Upper lobe of left lung (tissue), 6 donors: ENCODE measurements around the gene SLC6A19. TPM values are rescaled to one million over a fixed set of nuclear protein-coding genes. Genes with fewer than 3 reads are reported as not detected.

Source experiments
- ATAC-seq, 2 donors: fragments of 200-7000 bp; cut with Tn5 transposase; one replicate each; pipeline ENCODE4 v1.9.1; 2022; ENCODE audit warnings: mild to moderate bottlenecking in 2 of 2, moderate library complexity in 2 of 2; ENCODE audit not compliant: low FRiP score in 2 of 2
- DNase-seq, 2 donors: peaks; one replicate each; pipeline ENCODE4 v3.0.0-alpha.2; 2019 to 2020
- H3K27ac ChIP-seq, 4 donors: fragments of 200-600 bp; sonication (generic); one replicate each; pipeline ENCODE4 v1.5.1; 2016 to 2019
- H3K27me3 ChIP-seq, 4 donors: fragments of 200-600 bp; sonication (generic); one replicate each; pipeline ENCODE4 v1.5.1; 2017 to 2019
- H3K36me3 ChIP-seq, 4 donors: fragments of 200-600 bp; sonication (generic); one replicate each; pipeline ENCODE4 v1.5.1; 2016 to 2019
- H3K4me1 ChIP-seq, 4 donors: fragments of 200-600 bp; sonication (generic); one replicate each; pipeline ENCODE4 v1.5.1; 2018 to 2019
- H3K4me3 ChIP-seq, 4 donors: fragments of 200-600 bp; sonication (generic); one replicate each; pipeline ENCODE4 v1.5.1; 2017 to 2019; ENCODE audit warnings: mild to moderate bottlenecking in 2 of 4, moderate library complexity in 1 of 4
- H3K9me3 ChIP-seq, 4 donors: fragments of 200-600 bp; sonication (generic); one replicate each; pipeline ENCODE4 v1.5.1; 2018 to 2019
- CTCF ChIP-seq, 6 experiments: fragments of 450-650 bp in 4 of 6; fragments of 200-600 bp in 2 of 6; sonication (generic) in 2 of 6; IDR thresholded peaks; one replicate each; pipeline ENCODE4 v1.5.1; 2016 to 2019; ENCODE audit warnings: antibody characterized with exemption in 6 of 6
- EP300 ChIP-seq, 4 donors: sonication (generic); formaldehyde crosslinking; IDR thresholded peaks; one replicate each; pipeline ENCODE4 v1.5.1; 2017; ENCODE audit warnings: antibody characterized with exemption in 4 of 4, control low read depth in 2 of 4
- POLR2A ChIP-seq, 4 donors: fragments of 450-650 bp; IDR thresholded peaks; one replicate each; pipeline ENCODE4 v1.5.1; 2016 to 2017; ENCODE audit warnings: antibody characterized with exemption in 4 of 4, mild to moderate bottlenecking in 2 of 4
- POLR2AphosphoS5 ChIP-seq, 2 donors: sonication (generic); formaldehyde crosslinking; IDR thresholded peaks; one replicate each; pipeline ENCODE4 v1.5.1; 2017; ENCODE audit warnings: antibody characterized with exemption in 2 of 2
- WGBS, 2 donors: methylation state at CpG; one replicate each; pipeline ENCODE4 v1.1.5; 2017 to 2018; 5-methylcytosine and 5-hydroxymethylcytosine counted together
- total RNA-seq, 6 donors: library from RNA; depleted of rRNA in 4 of 6; stranded (reverse); fragments of >200 nt in 4 of 6; gene quantifications; one replicate each; pipeline versions ENCODE4 v1.1.0 to v1.2.1, GENCODE V29; 2016 to 2021
- donor health status: DM: no; HTN: no; CAD: no; lungs with moderate emphysema.
- donor health status: DM: no; HTN: yes; CAD: no; lungs with severe emphysema.

Gene SLC6A19
- total RNA-seq, 6 donors from 2014 or later: 0.03 to 0.06 TPM; not detected in 4

DNA sequence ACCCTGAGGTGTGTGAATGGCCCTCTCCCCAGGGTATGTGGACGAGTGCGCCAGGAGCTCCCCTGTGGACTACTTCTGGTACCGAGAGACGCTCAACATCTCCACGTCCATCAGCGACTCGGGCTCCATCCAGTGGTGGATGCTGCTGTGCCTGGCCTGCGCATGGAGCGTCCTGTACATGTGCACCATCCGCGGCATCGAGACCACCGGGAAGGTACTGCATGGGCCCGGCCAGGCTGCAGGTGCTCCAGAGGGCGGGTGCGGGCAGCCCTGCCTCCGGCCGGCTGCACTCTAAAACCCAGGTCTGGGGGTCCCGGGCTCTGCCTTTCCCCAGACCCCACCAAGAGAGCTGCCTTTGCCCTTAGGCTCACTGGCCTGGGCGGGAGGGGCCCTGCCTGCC is 10.9 kb downstream of the SLC6A19 start:
- Histone ChIP-seq H3K27ac (no peak overlapping the region), H3K4me1 (no peaks in the 10 kb centered on the region), H3K36me3 (no peaks in the 10 kb centered on the region), H3K9me3 (no peaks in the 10 kb centered on the region), H3K27me3 (no peaks in the 10 kb centered on the region), H3K4me3 (no peak overlapping the region)
- ATAC-seq: no peak
- TF ChIP-seq CTCF (IDR thresholded peaks at IDR 0.05): no peak
- no peak for TF ChIP-seq EP300 (IDR thresholded peaks at IDR 0.05)
- no peak for TF ChIP-seq POLR2A (IDR thresholded peaks at IDR 0.05)
- TF ChIP-seq POLR2AphosphoS5 (IDR thresholded peaks at IDR 0.05): no peak
- DNase-seq: peak in 1 of 2 donors; percentile 67
- WGBS, 2 donors: 92 to 94% methylated on average over 18 to 20 of the region's 20 CpGs

GRCh38 chr5:1212881-1213280 is 11.5 kb downstream of the SLC6A19 start:
- ATAC-seq (no peak), DNase-seq (no peak)
- no peak for TF ChIP-seq EP300 (IDR thresholded peaks at IDR 0.05)
- TF ChIP-seq POLR2AphosphoS5 (IDR thresholded peaks at IDR 0.05): no peak
- no peak for TF ChIP-seq CTCF (IDR thresholded peaks at IDR 0.05)
- TF ChIP-seq POLR2A (IDR thresholded peaks at IDR 0.05): no peak
- H3K36me3 ChIP-seq: no peaks in the 10 kb centered on the region
- no peak overlapping the region for H3K4me3 ChIP-seq
- WGBS, 2 donors: 79 to 83% methylated on average over 6 to 7 of the region's 18 CpGs
- no peaks in the 10 kb centered on the region for H3K9me3 ChIP-seq
- H3K27me3 ChIP-seq: no peaks in the 10 kb centered on the region
- H3K4me1 ChIP-seq: no peaks in the 10 kb centered on the region
- no peak overlapping the region for H3K27ac ChIP-seq

- H3K9me3 ChIP-seq: no peaks in the 10 kb centered on the region
- no peaks in the 10 kb centered on the region for H3K4me1 ChIP-seq
- DNase-seq (no peak), ATAC-seq (no peak)
- H3K4me3 ChIP-seq: no peak overlapping the region
- no peaks in the 10 kb centered on the region for H3K27me3 ChIP-seq
- 89 to 92% methylated on average over 10 to 13 of the region's 25 CpGs for WGBS, 2 donors
- H3K27ac ChIP-seq: no peak overlapping the region
- no peak for TF ChIP-seq POLR2AphosphoS5 (IDR thresholded peaks at IDR 0.05)
- TF ChIP-seq POLR2A (IDR thresholded peaks at IDR 0.05): no peak
- no peak for TF ChIP-seq CTCF (IDR thresholded peaks at IDR 0.05)
- H3K36me3 ChIP-seq: no peaks in the 10 kb centered on the region
Observed at GRCh38 chr5:1213508-1214162, 12.2 kb downstream of the SLC6A19 start.

DNA sequence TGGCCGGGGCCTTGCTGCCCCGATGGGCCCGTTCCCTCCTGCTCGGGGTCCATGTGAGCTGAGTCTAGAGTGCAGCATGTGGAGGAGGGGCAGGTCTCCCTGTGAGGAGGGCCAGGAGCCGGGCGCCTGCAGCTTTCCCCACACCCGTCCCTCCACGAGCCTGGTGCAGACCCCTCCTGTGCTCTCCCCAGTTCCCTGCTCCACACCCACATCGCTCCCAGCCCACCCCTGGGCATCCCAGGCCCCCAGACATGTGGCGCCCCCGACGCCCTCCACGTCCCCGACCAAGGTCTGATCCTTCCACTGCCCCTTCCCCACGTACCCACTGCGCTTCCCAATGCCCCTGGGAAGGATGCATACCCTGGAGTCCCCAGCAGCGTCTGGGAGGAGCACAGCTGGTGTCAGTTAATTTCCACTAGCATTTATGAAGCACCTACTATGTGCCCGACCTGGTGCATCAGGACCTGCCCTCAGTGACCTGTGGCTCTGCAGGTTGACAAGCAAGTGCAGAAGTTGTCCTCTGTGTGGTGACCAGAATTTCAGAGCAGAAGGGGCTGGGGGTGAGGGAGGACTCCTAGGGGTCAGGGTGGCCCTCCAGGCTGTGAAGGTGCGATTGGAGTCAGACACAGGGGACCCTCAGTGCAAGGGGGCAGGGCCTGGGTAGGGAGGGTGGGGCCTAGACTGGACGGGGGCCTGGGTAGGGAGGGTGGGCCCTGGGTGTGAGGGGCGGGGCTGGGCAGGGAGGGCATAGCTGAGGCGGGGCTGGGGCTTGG is 13.0 kb downstream of the SLC6A19 start:
- peak in 1 of 2 donors; percentile 46 for DNase-seq

More for the DNA sequence above, 13.0 kb downstream of the SLC6A19 start:
- 75 to 76% methylated on average over 16 to 22 of the region's 22 CpGs for WGBS, 2 donors
- H3K27me3 ChIP-seq: no peaks in the 10 kb centered on the region
- no peak overlapping the region for H3K27ac ChIP-seq
- ATAC-seq: no peak
- TF ChIP-seq CTCF (IDR thresholded peaks at IDR 0.05): no peak
- no peak for TF ChIP-seq EP300 (IDR thresholded peaks at IDR 0.05)
- no peak for TF ChIP-seq POLR2A (IDR thresholded peaks at IDR 0.05)
- no peak for TF ChIP-seq POLR2AphosphoS5 (IDR thresholded peaks at IDR 0.05)
- no peaks in the 10 kb centered on the region for H3K4me1 ChIP-seq
- H3K9me3 ChIP-seq: no peaks in the 10 kb centered on the region
- H3K36me3 ChIP-seq: no peaks in the 10 kb centered on the region
- H3K4me3 ChIP-seq: no peak overlapping the region
